GM23338 (cell line): ENCODE results near the gene APOBEC2. TPM values are rescaled to one million over a fixed set of nuclear protein-coding genes. Genes with fewer than 3 reads are reported as not detected.

Experiments
- CREB1 ChIP-seq: fragments of 250-450 bp; sonication (Bioruptor Pico); IDR thresholded peaks from 2 replicates; pipeline ENCODE4 v1.5.0; 2020; ENCODE audit warnings: low read depth, mild to moderate bottlenecking, moderate library complexity
- CTCF ChIP-seq, 2 experiments: fragments of 200-600 bp in 1 of 2; sonication (generic) in 1 of 2; conservative IDR thresholded peaks; 2 replicates each; pipeline versions ENCODE4 v1.5.1 to v1.6.1; 2016 to 2017; ENCODE audit warnings: antibody characterized with exemption in 2 of 2, low read depth in 2 of 2, mild to moderate bottlenecking in 2 of 2, moderate library complexity in 1 of 2
- EZH2 ChIP-seq: fragments of 200-600 bp; sonication (generic); IDR thresholded peaks from one replicate; pipeline ENCODE4 v1.8.0; 2017; ENCODE audit warnings: antibody characterized with exemption, mild to moderate bottlenecking, low read depth; ENCODE audit not compliant: unreplicated experiment
- EZH2phosphoT487 ChIP-seq: fragments of 200-600 bp; sonication (generic); IDR thresholded peaks from one replicate; pipeline ENCODE4 v1.8.1; 2018; ENCODE audit warnings: antibody characterized with exemption; ENCODE audit not compliant: unreplicated experiment
- NANOG ChIP-seq: IDR thresholded peaks from 2 replicates; pipeline ENCODE4 v1.6.1; 2016; ENCODE audit warnings: antibody characterized with exemption, borderline replicate concordance
- STAT1 ChIP-seq: IDR thresholded peaks from one replicate; pipeline ENCODE4 v1.6.1; 2016; ENCODE audit warnings: antibody characterized with exemption; ENCODE audit not compliant: unreplicated experiment
- ZNF114 ChIP-seq: fragments of 250-450 bp; sonication (Bioruptor Pico); IDR thresholded peaks from 2 replicates; pipeline ENCODE4 v1.5.0; 2020; ENCODE audit warnings: mild to moderate bottlenecking, moderate library complexity
- polyA plus RNA-seq: library from polyadenylated mRNA; unstranded; fragments of >200 nt; fragmentation: Nextera tagmentation; extraction: Ambion mirVana; gene quantifications from 2 replicates; pipeline ENCODE4 v1.2.1, GENCODE V29; 2016
- total RNA-seq: library from RNA; depleted of rRNA; stranded (reverse); fragments of >200 nt; shearing (Covaris generic); gene quantifications from 2 replicates; pipeline ENCODE4 v1.2.3, GENCODE V29; 2014
- TF ChIP-seq, protein P1 (sequence below): fragments of 250-450 bp; sonication (Bioruptor Pico); IDR thresholded peaks from 2 replicates; pipeline ENCODE4 v1.5.0; 2020; ENCODE audit warnings: mild to moderate bottlenecking, moderate library complexity

APOBEC2 gene
- total and polyA plus RNA-seq, 2 experiments from 2014 or later, result 2.4 TPM; not detected in 1

- TF ChIP-seq, protein P1, sequence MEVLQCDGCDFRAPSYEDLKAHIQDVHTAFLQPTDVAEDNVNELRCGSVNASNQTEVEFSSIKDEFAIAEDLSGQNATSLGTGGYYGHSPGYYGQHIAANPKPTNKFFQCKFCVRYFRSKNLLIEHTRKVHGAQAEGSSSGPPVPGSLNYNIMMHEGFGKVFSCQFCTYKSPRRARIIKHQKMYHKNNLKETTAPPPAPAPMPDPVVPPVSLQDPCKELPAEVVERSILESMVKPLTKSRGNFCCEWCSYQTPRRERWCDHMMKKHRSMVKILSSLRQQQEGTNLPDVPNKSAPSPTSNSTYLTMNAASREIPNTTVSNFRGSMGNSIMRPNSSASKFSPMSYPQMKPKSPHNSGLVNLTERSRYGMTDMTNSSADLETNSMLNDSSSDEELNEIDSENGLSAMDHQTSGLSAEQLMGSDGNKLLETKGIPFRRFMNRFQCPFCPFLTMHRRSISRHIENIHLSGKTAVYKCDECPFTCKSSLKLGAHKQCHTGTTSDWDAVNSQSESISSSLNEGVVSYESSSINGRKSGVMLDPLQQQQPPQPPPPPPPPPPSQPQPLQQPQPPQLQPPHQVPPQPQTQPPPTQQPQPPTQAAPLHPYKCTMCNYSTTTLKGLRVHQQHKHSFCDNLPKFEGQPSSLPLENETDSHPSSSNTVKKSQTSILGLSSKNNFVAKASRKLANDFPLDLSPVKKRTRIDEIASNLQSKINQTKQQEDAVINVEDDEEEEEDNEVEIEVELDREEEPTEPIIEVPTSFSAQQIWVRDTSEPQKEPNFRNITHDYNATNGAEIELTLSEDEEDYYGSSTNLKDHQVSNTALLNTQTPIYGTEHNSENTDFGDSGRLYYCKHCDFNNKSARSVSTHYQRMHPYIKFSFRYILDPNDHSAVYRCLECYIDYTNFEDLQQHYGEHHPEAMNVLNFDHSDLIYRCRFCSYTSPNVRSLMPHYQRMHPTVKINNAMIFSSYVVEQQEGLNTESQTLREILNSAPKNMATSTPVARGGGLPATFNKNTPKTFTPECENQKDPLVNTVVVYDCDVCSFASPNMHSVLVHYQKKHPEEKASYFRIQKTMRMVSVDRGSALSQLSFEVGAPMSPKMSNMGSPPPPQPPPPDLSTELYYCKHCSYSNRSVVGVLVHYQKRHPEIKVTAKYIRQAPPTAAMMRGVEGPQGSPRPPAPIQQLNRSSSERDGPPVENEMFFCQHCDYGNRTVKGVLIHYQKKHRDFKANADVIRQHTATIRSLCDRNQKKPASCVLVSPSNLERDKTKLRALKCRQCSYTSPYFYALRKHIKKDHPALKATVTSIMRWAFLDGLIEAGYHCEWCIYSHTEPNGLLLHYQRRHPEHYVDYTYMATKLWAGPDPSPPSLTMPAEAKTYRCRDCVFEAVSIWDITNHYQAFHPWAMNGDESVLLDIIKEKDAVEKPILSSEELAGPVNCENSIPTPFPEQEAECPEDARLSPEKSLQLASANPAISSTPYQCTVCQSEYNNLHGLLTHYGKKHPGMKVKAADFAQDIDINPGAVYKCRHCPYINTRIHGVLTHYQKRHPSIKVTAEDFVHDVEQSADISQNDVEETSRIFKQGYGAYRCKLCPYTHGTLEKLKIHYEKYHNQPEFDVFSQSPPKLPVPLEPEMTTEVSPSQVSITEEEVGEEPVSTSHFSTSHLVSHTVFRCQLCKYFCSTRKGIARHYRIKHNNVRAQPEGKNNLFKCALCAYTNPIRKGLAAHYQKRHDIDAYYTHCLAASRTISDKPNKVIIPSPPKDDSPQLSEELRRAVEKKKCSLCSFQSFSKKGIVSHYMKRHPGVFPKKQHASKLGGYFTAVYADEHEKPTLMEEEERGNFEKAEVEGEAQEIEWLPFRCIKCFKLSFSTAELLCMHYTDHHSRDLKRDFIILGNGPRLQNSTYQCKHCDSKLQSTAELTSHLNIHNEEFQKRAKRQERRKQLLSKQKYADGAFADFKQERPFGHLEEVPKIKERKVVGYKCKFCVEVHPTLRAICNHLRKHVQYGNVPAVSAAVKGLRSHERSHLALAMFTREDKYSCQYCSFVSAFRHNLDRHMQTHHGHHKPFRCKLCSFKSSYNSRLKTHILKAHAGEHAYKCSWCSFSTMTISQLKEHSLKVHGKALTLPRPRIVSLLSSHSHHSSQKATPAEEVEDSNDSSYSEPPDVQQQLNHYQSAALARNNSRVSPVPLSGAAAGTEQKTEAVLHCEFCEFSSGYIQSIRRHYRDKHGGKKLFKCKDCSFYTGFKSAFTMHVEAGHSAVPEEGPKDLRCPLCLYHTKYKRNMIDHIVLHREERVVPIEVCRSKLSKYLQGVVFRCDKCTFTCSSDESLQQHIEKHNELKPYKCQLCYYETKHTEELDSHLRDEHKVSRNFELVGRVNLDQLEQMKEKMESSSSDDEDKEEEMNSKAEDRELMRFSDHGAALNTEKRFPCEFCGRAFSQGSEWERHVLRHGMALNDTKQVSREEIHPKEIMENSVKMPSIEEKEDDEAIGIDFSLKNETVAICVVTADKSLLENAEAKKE (CRISPR knock-in tag), result no peak
- TF ChIP-seq STAT1, result no peak
- no peak for TF ChIP-seq ZNF114 (CRISPR knock-in tag)
- TF ChIP-seq EZH2phosphoT487, result no peak
- TF ChIP-seq NANOG, result no peak
- no peak for TF ChIP-seq EZH2
- no peak for TF ChIP-seq CTCF (conservative IDR thresholded peaks at IDR 0.05; ENCODE audit: low read depth in 2 of 2)
- 0 out of 2 replicates have a peak, but pooled peaks have one; percentile 41 for TF ChIP-seq CREB1 (CRISPR knock-in tag)
These were observed 19.2 kb downstream of the APOBEC2 start, which contains the start of gene OARD1 (continued) for GRCh38 chr6:41071923-41072835.
